CD4-positive, CD25-positive, alpha-beta regulatory T cell (primary cell): ENCODE results near the gene METTL23. TPM values are rescaled to one million over a fixed set of nuclear protein-coding genes. Genes with fewer than 3 reads are reported as not detected.
A peak's percentile ranks its signal among the peaks of the same experiment; 100 is the strongest.

Source experiments
- ATAC-seq, 2 donors: fragments of 150-1000 bp; cut with Tn5 transposase; one replicate each; pipeline ENCODE4 v1.10.0; 2021; ENCODE audit warnings: low read depth in 2 of 2, moderate number of reproducible peaks in 2 of 2, moderate library complexity in 1 of 2
- DNase-seq, 3 donors: peaks; one replicate each; pipeline versions ENCODE4 v3.0.0 to v3.0.0-alpha.2; 2012 to 2022; ENCODE audit warnings: mixed read lengths in 1 of 3
- H3K27ac ChIP-seq: one replicate; pipeline ENCODE4 v1.7.0; 2013; ENCODE audit warnings: mild to moderate bottlenecking, low read length; ENCODE audit not compliant: insufficient read depth, poor library complexity, severe bottlenecking
- H3K27me3 ChIP-seq: one replicate; pipeline ENCODE4 v1.7.0; 2013; ENCODE audit warnings: low read length; ENCODE audit not compliant: control insufficient read depth, insufficient read depth
- H3K36me3 ChIP-seq: one replicate; pipeline ENCODE4 v1.7.0; 2013; ENCODE audit warnings: mild to moderate bottlenecking, low read length, moderate library complexity; ENCODE audit not compliant: control insufficient read depth, insufficient read depth
- H3K4me1 ChIP-seq: 2 replicates; pipeline ENCODE4 v1.7.0; 2013; ENCODE audit warnings: mild to moderate bottlenecking, low read length; ENCODE audit not compliant: insufficient read depth, control insufficient read depth, poor library complexity, severe bottlenecking
- H3K4me3 ChIP-seq: one replicate; pipeline ENCODE4 v1.7.0; 2013; ENCODE audit warnings: low read depth, mild to moderate bottlenecking, low read length, moderate library complexity
- H3K9me3 ChIP-seq, 2 experiments: 1 replicate in 1 of 2; 2 replicates in 1 of 2; pipeline ENCODE4 v1.7.0; 2013; ENCODE audit warnings: low read length in 2 of 2, mild to moderate bottlenecking in 1 of 2, moderate library complexity in 1 of 2; ENCODE audit not compliant: control insufficient read depth in 2 of 2
- H3K27ac Mint-ChIP-seq, 3 donors: one replicate each; pipeline ENCODE4 v1.8.0; 2020 to 2022; ENCODE audit warnings: mild to moderate bottlenecking in 3 of 3, mixed read lengths in 3 of 3, moderate library complexity in 2 of 3
- H3K27me3 Mint-ChIP-seq: one replicate; pipeline ENCODE4 v1.8.0; 2022; ENCODE audit warnings: mild to moderate bottlenecking, mixed read lengths
- H3K36me3 Mint-ChIP-seq: one replicate; pipeline ENCODE4 v1.8.0; 2020; ENCODE audit warnings: mixed read lengths
- H3K4me1 Mint-ChIP-seq, 4 donors: one replicate each; pipeline ENCODE4 v1.8.0; 2020 to 2022; ENCODE audit warnings: mixed read lengths in 4 of 4, mild to moderate bottlenecking in 1 of 4
- H3K4me3 Mint-ChIP-seq, 4 donors: one replicate each; pipeline ENCODE4 v1.8.0; 2020 to 2022; ENCODE audit warnings: mild to moderate bottlenecking in 4 of 4, mixed read lengths in 4 of 4, moderate library complexity in 3 of 4
- H3K9me3 Mint-ChIP-seq, 7 donors: one replicate each; pipeline ENCODE4 v1.8.0; 2020 to 2022; ENCODE audit warnings: mixed read lengths in 7 of 7, mild to moderate bottlenecking in 3 of 7, moderate library complexity in 2 of 7
- polyA plus RNA-seq, 4 donors: library from polyadenylated mRNA; unstranded; fragments of 300-500 nt; fragmentation: Illumina TruSeq; gene quantifications; one replicate each; pipeline ENCODE4 v1.2.3, GENCODE V29; 2021
- total RNA-seq: library from RNA; stranded (reverse); gene quantifications from one replicate; pipeline ENCODE4 v1.2.3, GENCODE V29; 2022

Gene METTL23
- total and polyA plus RNA-seq, 5 donors from 2014 or later = 44.1 to 175 (median 155) TPM

DNA sequence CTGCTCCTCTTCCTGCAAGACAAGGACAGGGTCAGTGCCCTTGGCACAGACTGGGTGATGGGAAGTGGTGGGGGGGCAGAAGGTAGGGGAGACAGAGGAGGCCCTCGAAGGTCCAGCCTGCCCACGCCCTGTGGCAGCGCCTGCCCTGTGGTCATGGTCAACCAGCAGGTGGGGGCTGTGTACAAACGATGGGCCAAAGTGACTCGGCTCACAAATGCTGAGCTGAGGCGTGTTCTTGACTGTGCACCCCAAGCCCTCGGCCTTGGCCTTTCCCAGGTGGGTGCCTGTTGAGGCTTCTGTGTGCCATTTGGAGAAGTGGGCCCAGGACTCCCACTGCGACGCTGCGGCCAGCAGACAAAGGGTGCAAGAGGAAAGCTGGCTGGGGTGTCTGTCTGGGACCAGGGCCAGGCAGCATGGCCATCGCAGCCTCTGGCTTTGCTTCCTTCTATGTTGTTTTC lies 38.4 kb upstream of the METTL23 start:
- Histone ChIP-seq H3K36me3 (no peaks in the 10 kb centered on the region), H3K4me3 (no peak overlapping the region), H3K27ac (no peak overlapping the region), H3K9me3 (no peaks in the 10 kb centered on the region), H3K4me1 (no peaks in the 10 kb centered on the region), H3K27me3 (no peaks in the 10 kb centered on the region)
- no peaks in the 10 kb centered on the region for H3K27me3 Mint-ChIP-seq
- H3K4me1 Mint-ChIP-seq = no peaks in the 10 kb centered on the region
- H3K36me3 Mint-ChIP-seq = no peaks in the 10 kb centered on the region
- no peak for DNase-seq
- H3K9me3 Mint-ChIP-seq = no peaks in the 10 kb centered on the region
- H3K4me3 Mint-ChIP-seq = no peak overlapping the region
- no peak for ATAC-seq
- H3K27ac Mint-ChIP-seq = no peak overlapping the region

GRCh38 chr17:76689859-76690258 lies 36.8 kb upstream of the METTL23 start:
- no peak overlapping the region for H3K4me3 ChIP-seq
- no peaks in the 10 kb centered on the region for H3K36me3 ChIP-seq
- no peak overlapping the region for H3K27ac ChIP-seq
- Mint-ChIP-seq H3K9me3 (no peaks in the 10 kb centered on the region), H3K27me3 (no peaks in the 10 kb centered on the region), H3K36me3 (no peaks in the 10 kb centered on the region), H3K27ac (no peak overlapping the region), H3K4me3 (no peak overlapping the region), H3K4me1 (no peaks in the 10 kb centered on the region)
- no peaks in the 10 kb centered on the region for H3K27me3 ChIP-seq
- no peaks in the 10 kb centered on the region for H3K4me1 ChIP-seq
- H3K9me3 ChIP-seq = no peaks in the 10 kb centered on the region
- DNase-seq = no peak
- no peak for ATAC-seq

- Mint-ChIP-seq H3K4me1 (peaks cover 0 to 6% (median 1%) of the 10 kb centered on the region in 4 donors), H3K27me3 (no peaks in the 10 kb centered on the region), H3K27ac (no peak overlapping the region), H3K36me3 (no peaks in the 10 kb centered on the region), H3K9me3 (no peaks in the 10 kb centered on the region), H3K4me3 (no peak overlapping the region)
- Histone ChIP-seq H3K27ac (no peak overlapping the region), H3K4me1 (no peaks in the 10 kb centered on the region), H3K4me3 (no peak overlapping the region), H3K36me3 (no peaks in the 10 kb centered on the region), H3K27me3 (no peaks in the 10 kb centered on the region), H3K9me3 (no peaks in the 10 kb centered on the region)
- ATAC-seq (no peak), DNase-seq (no peak)
These were observed 35.9 kb upstream of the METTL23 start for GRCh38 chr17:76690596-76691280.

GRCh38 chr17:76691379-76692191 lies 35.1 kb upstream of the METTL23 start:
- Histone ChIP-seq H3K4me3 (no peak overlapping the region), H3K27me3 (no peaks in the 10 kb centered on the region), H3K9me3 (no peaks in the 10 kb centered on the region), H3K4me1 (no peaks in the 10 kb centered on the region), H3K27ac (no peak overlapping the region), H3K36me3 (no peaks in the 10 kb centered on the region)
- no peak for DNase-seq
- no peaks in the 10 kb centered on the region for H3K27me3 Mint-ChIP-seq
- ATAC-seq = no peak
- H3K4me3 Mint-ChIP-seq = no peak overlapping the region
- H3K9me3 Mint-ChIP-seq = no peaks in the 10 kb centered on the region
- H3K36me3 Mint-ChIP-seq = no peaks in the 10 kb centered on the region
- peaks cover 0 to 8% (median 1%) of the 10 kb centered on the region in 4 donors for H3K4me1 Mint-ChIP-seq
- H3K27ac Mint-ChIP-seq = no peak overlapping the region

GRCh38 chr17:76695059-76695831 lies 31.4 kb upstream of the METTL23 start:
- DNase-seq = no peak
- Mint-ChIP-seq H3K27me3 (peaks cover 10% of the 10 kb centered on the region), H3K4me1 (peaks cover 0 to 8% (median 1%) of the 10 kb centered on the region in 4 donors), H3K36me3 (no peaks in the 10 kb centered on the region), H3K27ac (peak overlapping the region in 2 of 3 donors; percentile 20 to 38), H3K4me3 (peak overlapping the region in 1 of 4 donors; percentile 65), H3K9me3 (no peaks in the 10 kb centered on the region)
- Histone ChIP-seq H3K9me3 (no peaks in the 10 kb centered on the region), H3K4me3 (no peak overlapping the region), H3K4me1 (no peaks in the 10 kb centered on the region), H3K27ac (no peak overlapping the region), H3K36me3 (no peaks in the 10 kb centered on the region), H3K27me3 (no peaks in the 10 kb centered on the region)
- no peak for ATAC-seq

- H3K27ac Mint-ChIP-seq = no peak overlapping the region
- H3K27ac ChIP-seq = no peak overlapping the region
These were observed 29.6 kb upstream of the METTL23 start for GRCh38 chr17:76696763-76697701.

More at GRCh38 chr17:76696763-76697701, 29.6 kb upstream of the METTL23 start:
- Histone ChIP-seq H3K27me3 (no peaks in the 10 kb centered on the region), H3K4me3 (no peak overlapping the region), H3K4me1 (no peaks in the 10 kb centered on the region), H3K36me3 (no peaks in the 10 kb centered on the region), H3K9me3 (no peaks in the 10 kb centered on the region)
- H3K9me3 Mint-ChIP-seq = no peaks in the 10 kb centered on the region
- H3K4me1 Mint-ChIP-seq = peaks cover 0 to 8% (median 1%) of the 10 kb centered on the region in 4 donors
- no peak overlapping the region for H3K4me3 Mint-ChIP-seq
- H3K27me3 Mint-ChIP-seq = peaks cover 10% of the 10 kb centered on the region
- DNase-seq = no peak
- no peaks in the 10 kb centered on the region for H3K36me3 Mint-ChIP-seq
- ATAC-seq = no peak
